ENCODE measurements around the gene GMPPA. TPM values are rescaled to one million over a fixed set of nuclear protein-coding genes. Genes with fewer than 3 reads are reported as not detected.

GMPPA gene
- total and polyA plus RNA-seq, 2 experiments from 2014 or later = 67.8 to 76.5 TPM

GRCh38 chr2:219544567-219544966 is 45.9 kb downstream of the GMPPA start:
- peak overlapping the region; percentile 77 for H3K27ac ChIP-seq
- H3K36me3 ChIP-seq (replicated peaks; ENCODE audit: insufficient read depth, low read depth) = no peaks in the 10 kb centered on the region
- DNase-seq (ENCODE audit: low spot score) = no peak
- no peaks in the 10 kb centered on the region for H3K9me3 ChIP-seq (ENCODE audit: low read depth)
- peak overlapping the region; percentile 51 for H3K4me3 ChIP-seq
- H3K79me2 ChIP-seq = peaks cover 16% of the 10 kb centered on the region
- peak overlapping the region; percentile 16 for H2AFZ ChIP-seq
- H3K4me1 ChIP-seq (ENCODE audit: insufficient read depth) = peaks cover 12% of the 10 kb centered on the region
- peak overlapping the region; percentile 89 for H3K4me2 ChIP-seq
- TF ChIP-seq EZH2phosphoT487 (IDR thresholded peaks at IDR 0.05; ENCODE audit: low read depth, severe bottlenecking, unreplicated experiment) (no peak), EZH2 (IDR thresholded peaks at IDR 0.05; ENCODE audit: borderline replicate concordance) (no peak), CTCF (IDR thresholded peaks at IDR 0.05; ENCODE audit: poor library complexity) (no peak)
- 54% methylated on average over 9 of the region's 9 CpGs for WGBS (ENCODE audit: low lambda C conversion rate, missing lambda C conversion rate)
- H4K20me1 ChIP-seq (ENCODE audit: insufficient read depth, poor library complexity, severe bottlenecking) = peaks cover 12% of the 10 kb centered on the region
- H3K27me3 ChIP-seq = no peaks in the 10 kb centered on the region
- H3K9me2 ChIP-seq (replicated peaks; ENCODE audit: insufficient read depth) = no peaks in the 10 kb centered on the region

DNA sequence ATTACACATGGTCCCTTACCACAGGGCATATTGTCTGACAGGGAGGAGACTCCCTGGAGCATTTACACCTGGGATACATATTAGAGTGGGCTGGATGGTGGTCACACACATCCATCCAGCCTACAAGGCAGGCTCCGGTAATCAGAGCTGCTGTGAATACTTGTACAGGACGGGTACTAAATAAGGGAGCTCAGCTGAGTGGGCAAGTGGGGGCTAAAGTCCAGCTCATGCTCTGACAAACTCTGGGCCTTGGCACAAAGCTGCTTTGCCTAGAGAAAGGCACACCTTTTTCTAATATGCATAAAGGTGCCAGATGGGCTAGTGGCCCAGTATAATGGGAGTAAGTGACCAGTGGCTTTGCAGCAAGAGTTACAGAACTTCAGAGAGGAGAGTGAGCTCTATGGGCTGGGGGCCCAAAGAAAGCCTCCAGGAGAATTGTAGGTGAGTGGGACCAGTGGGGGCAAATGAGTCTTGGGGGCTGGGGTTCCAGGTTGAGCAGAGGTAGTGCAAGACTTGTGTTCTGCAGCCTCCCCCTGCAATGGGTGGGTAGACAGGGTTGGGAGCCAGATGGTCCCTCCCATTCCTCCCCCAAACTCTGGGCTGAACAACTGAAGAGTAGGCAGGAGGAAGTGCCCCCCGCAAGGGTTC is 46.7 kb downstream of the GMPPA start:
- Histone ChIP-seq H3K27me3 (no peaks in the 10 kb centered on the region), H3K4me2 (no peak overlapping the region)

GRCh38 chr2:219545943-219546352 is 47.3 kb downstream of the GMPPA start:
- peaks cover 14% of the 10 kb centered on the region for H3K79me2 ChIP-seq
- peak; percentile 50 for DNase-seq (ENCODE audit: low spot score)
- H4K20me1 ChIP-seq (ENCODE audit: insufficient read depth, poor library complexity, severe bottlenecking) = peaks cover 11% of the 10 kb centered on the region
- WGBS (ENCODE audit: low lambda C conversion rate, missing lambda C conversion rate) = 76% methylated on average over 4 of the region's 4 CpGs
- H3K36me3 ChIP-seq (replicated peaks; ENCODE audit: insufficient read depth, low read depth) = no peaks in the 10 kb centered on the region
- H3K9me2 ChIP-seq (replicated peaks; ENCODE audit: insufficient read depth) = no peaks in the 10 kb centered on the region
- peaks cover 12% of the 10 kb centered on the region for H3K4me1 ChIP-seq (ENCODE audit: insufficient read depth)
- H3K9me3 ChIP-seq (ENCODE audit: low read depth) = no peaks in the 10 kb centered on the region
- TF ChIP-seq CTCF (IDR thresholded peaks at IDR 0.05; ENCODE audit: poor library complexity) (no peak), EZH2phosphoT487 (IDR thresholded peaks at IDR 0.05; ENCODE audit: low read depth, severe bottlenecking, unreplicated experiment) (no peak), EZH2 (IDR thresholded peaks at IDR 0.05; ENCODE audit: borderline replicate concordance) (no peak)
- no peak overlapping the region for H3K4me2 ChIP-seq
- H3K27ac ChIP-seq = no peak overlapping the region
- no peak overlapping the region for H3K4me3 ChIP-seq
- H3K27me3 ChIP-seq = peaks cover 4% of the 10 kb centered on the region
- no peak overlapping the region for H2AFZ ChIP-seq

More for the DNA sequence above, 46.7 kb downstream of the GMPPA start:
- peaks cover 16% of the 10 kb centered on the region for H3K79me2 ChIP-seq
- no peak overlapping the region for H3K4me3 ChIP-seq
- H3K9me3 ChIP-seq (ENCODE audit: low read depth) = no peaks in the 10 kb centered on the region
- no peak overlapping the region for H2AFZ ChIP-seq
- WGBS (ENCODE audit: low lambda C conversion rate, missing lambda C conversion rate) = 85% methylated on average over 3 of the region's 3 CpGs
- H3K27ac ChIP-seq = no peak overlapping the region
- peaks cover 12% of the 10 kb centered on the region for H3K4me1 ChIP-seq (ENCODE audit: insufficient read depth)
- H4K20me1 ChIP-seq (ENCODE audit: insufficient read depth, poor library complexity, severe bottlenecking) = peaks cover 12% of the 10 kb centered on the region
- TF ChIP-seq EZH2phosphoT487 (IDR thresholded peaks at IDR 0.05; ENCODE audit: low read depth, severe bottlenecking, unreplicated experiment) = no peak
- no peak for TF ChIP-seq CTCF (IDR thresholded peaks at IDR 0.05; ENCODE audit: poor library complexity)
- no peak for TF ChIP-seq EZH2 (IDR thresholded peaks at IDR 0.05; ENCODE audit: borderline replicate concordance)
- no peaks in the 10 kb centered on the region for H3K36me3 ChIP-seq (replicated peaks; ENCODE audit: insufficient read depth, low read depth)
- no peak for DNase-seq (ENCODE audit: low spot score)
- no peaks in the 10 kb centered on the region for H3K9me2 ChIP-seq (replicated peaks; ENCODE audit: insufficient read depth)
